ENCODE data around the gene SLC43A3.

The SLC43A3 gene

DNA sequence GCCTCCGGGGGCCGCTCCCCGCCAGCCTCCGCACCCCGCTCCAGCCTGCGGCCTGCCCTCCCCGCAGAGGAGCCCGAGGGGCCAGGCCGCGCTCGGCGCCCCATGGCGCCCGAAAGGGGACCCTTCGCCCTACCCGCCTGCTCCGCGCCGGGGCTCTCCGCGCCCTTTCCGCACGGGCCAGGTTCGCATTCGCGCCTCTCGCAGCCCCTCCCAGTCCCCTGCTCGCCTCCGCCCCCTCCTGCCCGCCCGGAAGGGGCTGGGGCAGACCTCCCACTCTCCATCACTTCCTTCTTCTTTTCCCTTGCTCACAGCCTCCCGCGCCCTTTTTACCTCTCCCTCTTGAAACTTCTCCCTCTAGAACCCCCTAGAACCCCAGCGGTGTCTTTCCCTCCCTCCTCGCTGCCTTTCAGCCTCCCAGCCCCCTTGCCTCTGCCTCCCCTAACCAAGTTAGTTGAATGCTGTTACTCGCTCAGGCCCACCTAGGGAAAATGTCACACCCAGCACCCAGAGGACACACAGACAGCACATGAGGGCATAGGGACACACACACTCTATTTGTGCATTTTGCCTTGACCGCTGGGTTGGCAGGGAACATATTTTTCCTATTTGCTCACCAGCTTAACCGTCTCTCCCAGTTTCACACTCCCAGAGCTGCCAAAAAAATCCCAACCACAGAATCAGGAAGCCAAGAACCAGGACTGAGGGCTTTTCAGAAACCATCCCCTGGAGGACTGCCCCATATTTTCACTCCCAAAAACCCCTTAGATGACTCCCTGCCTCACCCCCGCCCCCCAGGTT lies at the start of gene SLC43A3:
Gene SLC43A3, minus strand, starts transcription at position 193 of the 798 bp plus-strand sequence. CDS start 949 bp downstream, outside the sequence.
- peak; percentile 67 to 81 (median 67) for DNase-seq (ENCODE audit: low read depth in 2 of 3, low spot score in 1 of 3)

DNA sequence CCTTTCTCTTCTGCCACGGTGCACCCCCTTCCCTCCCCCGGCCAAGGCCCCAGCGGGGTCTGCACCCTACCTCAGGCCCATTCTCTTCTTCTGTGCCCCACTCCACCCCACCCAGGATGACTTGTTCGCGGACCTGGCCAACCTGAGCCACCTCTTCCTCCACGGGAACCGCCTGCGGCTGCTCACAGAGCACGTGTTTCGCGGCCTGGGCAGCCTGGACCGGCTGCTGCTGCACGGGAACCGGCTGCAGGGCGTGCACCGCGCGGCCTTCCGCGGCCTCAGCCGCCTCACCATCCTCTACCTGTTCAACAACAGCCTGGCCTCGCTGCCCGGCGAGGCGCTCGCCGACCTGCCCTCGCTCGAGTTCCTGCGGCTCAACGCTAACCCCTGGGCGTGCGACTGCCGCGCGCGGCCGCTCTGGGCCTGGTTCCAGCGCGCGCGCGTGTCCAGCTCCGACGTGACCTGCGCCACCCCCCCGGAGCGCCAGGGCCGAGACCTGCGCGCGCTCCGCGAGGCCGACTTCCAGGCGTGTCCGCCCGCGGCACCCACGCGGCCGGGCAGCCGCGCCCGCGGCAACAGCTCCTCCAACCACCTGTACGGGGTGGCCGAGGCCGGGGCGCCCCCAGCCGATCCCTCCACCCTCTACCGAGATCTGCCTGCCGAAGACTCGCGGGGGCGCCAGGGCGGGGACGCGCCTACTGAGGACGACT lies 49.3 kb upstream of the SLC43A3 start:
- DNase-seq (ENCODE audit: low read depth in 2 of 3, low spot score in 1 of 3) = no peak

DNA sequence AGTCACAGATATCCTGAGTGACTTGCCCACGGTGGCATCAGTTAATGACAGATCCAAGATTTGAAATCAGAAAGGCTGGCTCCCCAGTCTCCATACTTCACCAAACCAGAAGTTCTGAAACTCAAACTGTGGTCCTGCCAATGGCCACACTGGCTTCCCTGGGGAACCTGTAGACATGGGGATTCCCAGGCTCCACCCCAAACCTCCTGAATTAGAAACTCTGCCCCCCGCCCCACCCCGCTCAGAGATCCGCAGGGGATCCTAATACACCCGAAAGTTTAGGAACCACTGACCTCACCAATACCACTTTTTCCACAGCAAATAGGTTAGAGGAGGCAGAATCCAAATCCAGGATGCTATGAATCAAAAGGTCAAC lies 48.7 kb upstream of the SLC43A3 start:
- no peak for DNase-seq (ENCODE audit: low read depth in 2 of 3, low spot score in 1 of 3)

DNA sequence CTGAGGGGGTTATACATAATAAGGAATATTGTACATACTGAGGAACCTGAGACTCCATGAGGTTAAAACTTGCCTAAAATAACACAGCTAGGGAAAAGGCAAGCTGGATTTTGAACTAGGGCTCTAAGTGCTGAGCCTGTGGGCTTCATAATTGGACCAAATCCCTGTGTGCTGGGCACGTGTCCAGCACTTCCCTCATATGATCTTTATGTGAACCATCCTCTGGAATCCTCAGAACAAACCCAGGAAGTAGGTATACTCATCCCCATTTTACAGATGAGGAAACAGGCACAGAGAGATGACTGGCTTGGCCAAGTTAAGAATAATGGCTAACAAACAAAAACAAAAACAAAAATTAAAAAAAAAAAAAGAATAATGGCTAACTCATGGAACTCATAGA lies 48.3 kb upstream of the SLC43A3 start:
- no peak for DNase-seq (ENCODE audit: low read depth in 2 of 3, low spot score in 1 of 3)

DNA sequence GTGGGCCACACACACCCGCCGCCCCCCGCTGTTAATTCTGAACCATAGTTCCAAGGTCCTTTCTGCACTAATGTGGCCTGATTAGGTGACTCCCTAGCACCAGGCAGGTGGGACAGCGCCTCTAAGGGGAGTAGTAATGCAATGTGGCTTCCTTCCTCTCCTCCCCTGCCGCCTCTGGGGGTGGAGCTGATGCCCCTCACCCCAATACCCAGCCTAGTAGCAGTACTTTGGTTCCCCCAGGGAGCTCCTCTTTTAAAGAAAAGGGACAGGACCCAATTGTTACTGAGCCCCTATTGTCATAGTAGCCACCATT lies 47.8 kb upstream of the SLC43A3 start:
- no peak for DNase-seq (ENCODE audit: low read depth in 2 of 3, low spot score in 1 of 3)

DNA sequence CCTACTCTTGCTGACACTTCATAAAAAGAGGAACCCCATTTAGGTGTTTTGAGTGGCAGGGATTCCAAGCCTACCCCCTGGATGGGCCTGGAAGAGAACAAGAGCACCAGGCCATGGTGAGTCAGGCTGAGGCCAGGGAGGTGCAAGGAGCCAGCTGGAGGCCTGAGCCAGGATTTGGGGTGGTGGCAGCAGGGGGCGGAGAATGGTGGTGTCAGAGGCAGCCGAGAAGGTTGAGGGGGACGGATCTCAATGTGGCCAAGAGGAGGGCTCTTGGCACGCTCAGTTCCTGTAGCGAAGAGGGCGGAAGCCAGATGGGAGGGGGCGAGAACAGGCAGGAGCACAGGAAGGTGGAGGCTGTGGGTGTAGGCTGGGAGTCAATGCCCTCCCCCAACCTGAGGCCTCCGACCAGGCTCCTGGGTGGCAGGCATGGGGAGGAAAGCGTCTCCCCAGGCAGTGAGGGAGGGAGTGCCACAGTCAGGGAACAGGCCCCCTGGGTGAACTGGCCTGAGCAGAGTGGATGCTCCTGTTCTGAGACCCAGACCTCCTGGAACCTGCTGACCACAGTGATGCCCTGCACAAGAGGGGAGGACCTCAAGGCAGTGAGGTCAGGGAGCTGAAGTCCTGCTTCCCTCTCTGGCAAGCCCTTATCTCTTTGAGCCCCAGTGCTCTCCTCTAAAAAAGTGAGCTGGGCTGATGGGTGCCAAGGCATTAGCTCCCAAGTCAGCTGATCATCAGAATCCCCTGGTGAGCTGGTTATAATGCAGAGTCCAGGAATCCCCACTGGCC lies 47.3 kb upstream of the SLC43A3 start:
- no peak for DNase-seq (ENCODE audit: low read depth in 2 of 3, low spot score in 1 of 3)

DNA sequence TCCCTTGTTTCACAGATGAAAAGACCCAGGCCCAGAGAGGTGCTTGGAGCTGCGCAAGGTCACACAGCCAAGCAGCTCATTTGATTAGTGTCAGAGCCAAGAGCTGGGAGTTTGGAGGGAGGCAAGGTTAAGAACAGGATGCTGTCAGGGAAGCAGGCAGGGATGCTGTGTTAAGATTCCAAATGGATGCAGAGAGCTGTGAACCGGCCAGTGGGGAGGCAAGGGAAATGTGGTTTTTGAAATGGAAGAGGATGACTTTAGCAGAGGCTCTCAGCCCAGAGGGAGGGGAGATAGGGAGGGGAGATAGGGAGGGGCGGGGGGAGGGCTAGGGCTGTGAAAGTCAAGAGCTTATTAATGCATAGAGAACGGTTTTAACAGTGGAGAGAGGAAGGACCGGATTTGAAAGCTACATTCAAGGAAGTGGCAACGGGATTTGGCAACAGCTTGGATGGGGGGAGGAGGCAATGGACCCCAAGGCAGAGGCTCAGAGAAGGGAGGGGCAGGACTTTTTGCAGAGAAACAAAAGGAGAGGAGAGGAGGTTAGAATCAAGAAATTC lies 46.4 kb upstream of the SLC43A3 start:
- DNase-seq (ENCODE audit: low read depth in 2 of 3, low spot score in 1 of 3) = no peak

DNA sequence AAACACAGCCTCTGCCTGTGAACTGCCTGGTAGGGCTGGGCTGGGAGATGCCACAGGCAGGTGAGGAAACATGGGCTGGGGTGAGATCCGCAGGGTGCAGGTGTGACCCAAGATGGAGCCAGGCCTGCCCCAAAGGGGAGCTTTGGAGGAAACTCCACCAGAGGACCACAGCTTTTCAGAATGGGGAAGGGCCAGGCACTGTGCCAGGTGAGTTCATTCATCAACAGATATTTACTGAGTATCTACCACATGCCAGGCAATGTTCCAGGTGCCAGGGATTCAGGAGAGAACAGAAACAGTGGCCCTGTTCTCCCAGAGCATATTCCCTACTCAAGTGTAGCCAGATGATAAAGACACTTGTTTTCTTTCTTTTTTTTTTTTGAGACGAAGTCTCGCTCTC lies 44.6 kb upstream of the SLC43A3 start:
- DNase-seq (ENCODE audit: low read depth in 2 of 3, low spot score in 1 of 3) = no peak

DNA sequence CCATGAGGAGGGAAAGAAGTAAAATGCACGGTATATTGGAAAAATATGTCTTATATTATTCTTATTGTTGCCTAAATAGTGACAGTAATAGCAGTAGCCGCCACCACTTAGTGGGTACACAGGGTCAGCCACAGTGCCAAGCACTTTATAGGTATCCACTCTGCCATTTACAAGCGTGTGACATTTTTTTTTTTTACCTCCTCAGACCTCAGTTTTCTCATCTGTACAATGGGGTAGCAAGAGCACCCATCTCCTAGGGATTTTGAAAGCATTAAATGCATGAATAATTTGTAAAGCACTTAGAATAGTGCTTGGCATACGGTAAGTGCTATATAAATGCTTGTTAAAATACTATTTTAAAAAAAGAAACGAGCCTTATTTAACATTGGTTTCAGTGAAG lies 42.3 kb upstream of the SLC43A3 start:
- no peak for DNase-seq (ENCODE audit: low read depth in 2 of 3, low spot score in 1 of 3)

DNA sequence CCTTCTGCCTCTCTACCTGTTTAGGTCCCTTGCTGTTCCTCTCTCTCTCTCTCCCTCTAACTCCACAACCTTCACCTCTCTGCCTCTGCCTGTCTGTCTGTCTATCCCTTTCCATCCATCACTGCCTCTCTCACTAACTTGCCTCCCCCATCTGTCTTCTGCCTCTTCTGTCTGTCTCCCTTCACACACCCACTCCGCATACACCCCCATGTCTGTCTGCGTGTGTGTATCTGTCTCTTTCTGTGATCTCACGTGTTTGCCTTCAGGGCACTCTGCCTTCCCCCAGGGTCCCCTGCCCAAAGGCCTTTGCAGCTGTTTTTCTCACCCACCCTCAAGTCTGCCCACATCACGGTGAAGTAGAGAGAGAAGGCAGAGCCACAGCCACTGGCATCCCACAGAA lies 41.4 kb upstream of the SLC43A3 start:
- DNase-seq (ENCODE audit: low read depth in 2 of 3, low spot score in 1 of 3) = no peak

DNA sequence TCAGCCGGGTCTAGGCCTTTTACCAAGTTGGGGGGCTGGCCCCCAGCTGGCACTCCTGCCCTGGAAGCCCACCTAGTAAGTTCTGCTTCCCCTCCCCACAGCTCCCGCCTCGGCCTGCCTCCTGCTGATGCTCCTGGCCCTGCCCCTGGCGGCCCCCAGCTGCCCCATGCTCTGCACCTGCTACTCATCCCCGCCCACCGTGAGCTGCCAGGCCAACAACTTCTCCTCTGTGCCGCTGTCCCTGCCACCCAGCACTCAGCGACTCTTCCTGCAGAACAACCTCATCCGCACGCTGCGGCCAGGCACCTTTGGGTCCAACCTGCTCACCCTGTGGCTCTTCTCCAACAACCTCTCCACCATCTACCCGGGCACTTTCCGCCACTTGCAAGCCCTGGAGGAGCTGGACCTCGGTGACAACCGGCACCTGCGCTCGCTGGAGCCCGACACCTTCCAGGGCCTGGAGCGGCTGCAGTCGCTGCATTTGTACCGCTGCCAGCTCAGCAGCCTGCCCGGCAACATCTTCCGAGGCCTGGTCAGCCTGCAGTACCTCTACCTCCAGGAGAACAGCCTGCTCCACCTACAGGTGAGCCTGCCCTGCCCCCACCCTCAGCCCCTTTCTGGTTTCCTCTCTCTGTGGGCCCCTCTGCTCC lies 40.7 kb upstream of the SLC43A3 start:
- DNase-seq (ENCODE audit: low read depth in 2 of 3, low spot score in 1 of 3) = no peak

DNA sequence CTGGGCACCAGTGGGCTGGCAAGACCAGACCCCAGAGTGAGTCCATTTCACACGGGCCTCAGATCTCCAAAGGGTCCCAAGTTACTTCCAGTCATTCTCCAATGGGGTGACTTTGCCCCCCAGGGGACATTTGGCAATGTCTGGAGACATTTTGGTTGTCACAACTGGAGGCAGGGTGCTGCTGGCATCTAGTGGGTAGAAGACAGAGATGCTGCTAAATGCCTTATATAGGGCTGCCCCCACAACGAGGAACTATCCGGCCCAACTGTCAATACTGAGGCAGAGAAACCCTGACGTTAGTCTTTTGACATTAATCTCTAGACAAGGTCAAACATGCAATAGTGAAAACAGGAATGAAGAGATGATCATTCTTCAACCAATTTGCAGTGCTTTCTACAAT lies 39.8 kb upstream of the SLC43A3 start:
- DNase-seq (ENCODE audit: low read depth in 2 of 3, low spot score in 1 of 3) = no peak

DNA sequence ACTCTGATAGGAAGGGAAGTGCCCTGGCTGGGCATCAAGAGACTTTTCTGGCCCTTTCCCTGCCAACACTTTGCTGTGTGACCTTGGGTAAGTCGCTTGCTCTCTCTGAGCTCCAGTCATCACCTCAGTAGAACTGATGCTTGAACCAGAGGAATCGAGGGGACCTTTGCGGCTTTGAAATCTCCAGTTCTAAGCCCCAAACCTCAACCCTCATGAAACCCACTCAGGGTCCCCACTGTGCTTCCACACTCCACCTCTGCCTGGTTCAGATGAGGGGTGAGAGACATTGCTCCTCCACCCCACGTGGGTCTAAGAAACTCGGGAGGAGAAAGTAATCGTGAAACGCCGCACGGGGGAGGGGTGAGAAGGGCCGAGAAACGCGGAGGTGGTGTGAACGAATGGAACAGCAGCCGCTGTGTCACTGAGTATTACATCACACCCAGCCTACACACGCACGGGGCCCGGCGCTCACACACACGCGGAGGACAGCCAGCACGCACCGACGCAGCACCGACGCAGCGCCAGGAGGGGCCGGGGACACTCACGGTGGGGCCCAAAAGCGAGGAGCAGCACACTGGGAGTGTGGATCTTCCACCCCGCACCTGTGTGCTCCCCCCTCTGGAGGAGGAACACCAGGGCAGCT lies 37.7 kb upstream of the SLC43A3 start:
- DNase-seq (ENCODE audit: low read depth in 2 of 3, low spot score in 1 of 3) = no peak

DNA sequence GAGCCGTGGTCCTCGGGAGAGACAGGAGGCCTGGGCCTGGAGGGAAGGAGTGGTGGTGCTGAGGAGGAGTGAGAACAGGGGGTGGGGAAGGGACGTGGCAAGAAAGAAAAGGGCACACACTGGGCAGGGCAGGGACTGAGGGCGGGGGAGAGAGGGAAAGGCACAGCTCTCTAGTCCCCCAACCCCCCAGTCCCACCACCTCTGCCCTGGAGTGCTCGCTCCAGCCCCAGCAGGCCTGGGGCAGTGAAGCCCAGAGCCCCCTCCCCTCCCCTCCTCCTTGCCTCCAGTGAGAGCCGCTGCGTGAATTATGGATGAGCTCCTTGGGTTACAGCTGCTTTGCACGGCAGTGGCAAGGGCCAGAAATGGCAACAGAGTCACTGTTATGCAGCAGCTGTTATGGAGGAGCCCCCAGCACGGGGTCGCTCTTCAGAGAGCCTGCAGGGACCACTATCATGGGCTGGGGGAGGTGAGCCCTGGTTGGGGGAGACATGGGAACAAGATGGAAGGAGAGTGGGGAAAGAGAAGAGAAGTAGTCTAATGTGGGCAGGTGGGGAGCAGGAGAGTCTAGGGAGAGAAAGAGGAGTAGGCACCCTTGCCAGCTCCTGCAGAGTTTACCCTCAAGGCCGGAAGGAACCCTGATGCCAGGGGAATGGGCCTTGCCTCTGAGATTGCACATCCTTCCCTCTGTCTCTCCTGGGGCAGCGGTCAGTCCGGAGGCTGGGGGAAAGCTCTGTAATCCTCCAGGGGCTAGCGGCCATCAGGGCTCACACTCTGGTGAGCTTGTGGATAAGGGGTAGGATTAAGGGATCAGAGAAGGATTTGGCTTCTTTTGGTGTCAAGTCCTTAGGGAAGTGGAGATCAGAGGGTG lies 37.0 kb upstream of the SLC43A3 start:
- DNase-seq (ENCODE audit: low read depth in 2 of 3, low spot score in 1 of 3) = no peak

DNA sequence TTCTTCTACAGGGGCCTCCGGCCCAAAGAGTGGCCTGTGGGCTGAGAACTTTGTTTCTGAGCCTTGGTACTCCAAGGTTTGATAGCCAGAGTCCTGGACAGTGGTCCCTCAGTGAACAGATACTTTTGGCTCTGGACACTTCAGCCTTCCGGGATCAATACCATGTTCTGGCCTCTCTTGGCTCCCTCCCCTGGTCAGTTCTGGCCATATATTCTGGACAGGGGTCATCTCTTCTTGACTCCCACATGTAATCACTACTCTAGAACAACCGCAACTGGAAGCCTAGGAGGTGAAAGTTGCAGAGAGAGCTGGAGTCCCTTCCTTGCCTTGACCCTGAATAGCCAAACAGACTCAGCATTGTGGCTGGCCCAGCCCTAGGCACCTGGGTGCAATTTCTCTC lies 35.7 kb upstream of the SLC43A3 start:
- DNase-seq (ENCODE audit: low read depth in 2 of 3, low spot score in 1 of 3) = no peak

DNA sequence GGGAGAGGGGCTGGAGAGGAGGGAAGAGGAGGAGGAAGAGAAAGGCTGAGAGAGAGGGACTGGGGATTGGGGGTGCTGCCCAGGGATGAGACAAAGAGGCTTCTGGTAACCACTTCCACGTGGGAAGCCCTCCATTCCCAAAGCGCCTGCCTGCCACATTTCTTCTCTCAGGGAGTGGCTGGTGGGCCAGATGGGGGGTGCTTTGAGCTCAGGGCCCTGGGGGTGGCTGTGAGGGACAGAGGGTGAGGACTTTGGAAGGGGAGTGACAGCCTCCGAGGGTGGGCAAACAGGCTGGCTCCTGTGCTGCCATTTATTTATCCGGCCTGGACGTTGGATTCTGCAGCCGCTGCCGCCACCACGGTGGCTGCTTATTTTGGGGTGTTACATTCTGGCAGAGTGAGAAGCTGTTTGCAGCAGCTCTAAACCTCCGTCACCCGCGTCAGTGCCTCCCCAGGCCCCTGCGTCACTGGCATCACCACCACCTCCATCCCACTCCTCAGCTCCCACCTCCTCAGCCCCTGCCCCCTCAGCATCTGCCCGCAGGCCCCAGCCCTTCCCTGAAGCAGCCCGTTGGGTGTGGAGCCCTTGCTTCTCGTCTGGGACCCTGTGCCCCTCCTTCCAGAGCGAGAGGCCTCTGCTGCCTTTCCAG lies 35.0 kb upstream of the SLC43A3 start:
- no peak for DNase-seq (ENCODE audit: low read depth in 2 of 3, low spot score in 1 of 3)

DNA sequence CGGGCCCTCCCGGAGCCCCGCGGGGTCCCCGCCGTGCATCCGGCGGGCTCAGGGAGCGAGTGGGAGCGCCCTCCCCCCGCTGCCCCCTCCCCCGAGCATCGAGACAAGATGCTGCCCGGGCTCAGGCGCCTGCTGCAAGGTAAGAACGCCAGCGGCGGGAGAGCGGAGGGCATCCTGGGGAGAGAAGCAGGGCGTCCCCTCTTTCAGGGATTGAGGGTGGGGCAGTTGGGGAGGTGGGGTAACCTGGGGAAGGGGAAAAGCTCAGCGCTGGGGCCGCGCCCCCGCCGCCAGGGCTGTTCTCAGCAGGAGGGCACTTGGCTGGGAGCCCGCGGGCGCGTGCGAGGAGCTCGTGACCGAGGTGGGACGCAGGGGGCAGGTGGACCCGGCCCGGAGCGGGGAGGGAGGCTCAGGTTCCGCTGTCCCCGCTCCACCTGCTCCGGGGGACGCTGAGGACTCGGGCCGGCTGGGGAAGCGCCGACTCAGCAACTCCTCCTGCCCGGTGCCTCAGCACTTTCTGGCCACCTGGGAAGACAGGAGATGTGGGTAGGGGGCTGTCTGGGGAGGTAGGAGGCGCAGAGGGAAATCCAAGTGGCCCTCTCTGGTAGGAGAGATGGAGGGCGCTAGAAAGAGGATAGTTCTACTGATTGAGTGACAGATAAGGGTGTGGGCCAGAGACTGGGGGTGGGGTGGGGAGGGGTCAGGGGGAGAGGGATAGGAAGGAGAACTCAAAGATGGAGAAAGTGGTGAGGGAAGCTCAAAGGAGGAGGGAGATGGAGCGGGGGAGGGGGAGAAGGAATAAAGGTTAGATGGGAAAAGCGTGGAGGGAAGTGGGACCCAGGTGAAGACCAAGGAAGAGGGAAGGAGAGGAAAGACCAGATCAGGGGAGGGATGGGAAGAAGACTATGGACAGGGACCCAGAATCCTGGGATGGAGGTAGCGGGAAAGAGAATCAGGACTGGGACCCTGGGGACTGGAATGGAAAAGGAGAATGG lies 34.1 kb upstream of the SLC43A3 start:
- DNase-seq (ENCODE audit: low read depth in 2 of 3, low spot score in 1 of 3) = no peak

Measured in stimulated activated CD4-positive, alpha-beta T cell treated with anti-CD3 and anti-CD28 coated beads, Interleukin-12 subunit alpha, Interleukin-12 subunit beta, amount 100 ng/mL, for 48 hours (primary cell).